H54 (cell line): Measurements from ENCODE around the gene STK32B.

Source experiments
- DNase-seq: peaks from one replicate; pipeline ENCODE4 v3.0.0; 2011; ENCODE audit warnings: low spot score, mixed read lengths; ENCODE audit not compliant: insufficient read length
- FAIRE-seq: peaks from 3 replicates; lab custom pipeline; 2011; peaks lifted over from hg19 to GRCh38; lab: Jason Lieb, UNC
- POLR2A ChIP-seq: IDR thresholded peaks from 2 replicates; pipeline ENCODE4 v1.6.1; 2011; ENCODE audit warnings: low read depth, mild to moderate bottlenecking, low read length

STK32B gene

GRCh38 chr4:5019796-5020195 lies 31.5 kb upstream of the STK32B start:
- no peak for TF ChIP-seq POLR2A
- no peak for DNase-seq
- no peak for FAIRE-seq

- DNase-seq = no peak
- FAIRE-seq = no peak
- no peak for TF ChIP-seq POLR2A
Measured at GRCh38 chr4:5020341-5020740, 30.9 kb upstream of the STK32B start.

- no peak for DNase-seq
- no peak for FAIRE-seq
- TF ChIP-seq POLR2A = no peak
Measured at GRCh38 chr4:5021546-5021945, 29.7 kb upstream of the STK32B start.

- no peak for TF ChIP-seq POLR2A
- FAIRE-seq = no peak
- DNase-seq = no peak
Measured at GRCh38 chr4:5024673-5025072, 26.6 kb upstream of the STK32B start.

GRCh38 chr4:5026371-5026770 lies 24.9 kb upstream of the STK32B start:
- FAIRE-seq = no peak

GRCh38 chr4:5027346-5027745 lies 23.9 kb upstream of the STK32B start:
- FAIRE-seq (no peak), DNase-seq (no peak)
- TF ChIP-seq POLR2A = no peak

More at GRCh38 chr4:5026371-5026770, 24.9 kb upstream of the STK32B start:
- no peak for TF ChIP-seq POLR2A
- no peak for DNase-seq

- no peak for TF ChIP-seq POLR2A
- DNase-seq = no peak
- FAIRE-seq = no peak
Measured at GRCh38 chr4:5028480-5028879, 22.8 kb upstream of the STK32B start.

- FAIRE-seq = no peak
- no peak for DNase-seq
- no peak for TF ChIP-seq POLR2A
Measured at GRCh38 chr4:5029447-5029846, 21.8 kb upstream of the STK32B start.

GRCh38 chr4:5030221-5030620 lies 21.1 kb upstream of the STK32B start:
- TF ChIP-seq POLR2A = no peak
- no peak for FAIRE-seq

GRCh38 chr4:5030927-5031326 lies 20.4 kb upstream of the STK32B start:
- FAIRE-seq = no peak
- TF ChIP-seq POLR2A = no peak

More at GRCh38 chr4:5030221-5030620, 21.1 kb upstream of the STK32B start:
- no peak for DNase-seq

GRCh38 chr4:5032813-5033212 lies 18.5 kb upstream of the STK32B start:
- FAIRE-seq = no peak
- no peak for DNase-seq
- TF ChIP-seq POLR2A = no peak

More at GRCh38 chr4:5030927-5031326, 20.4 kb upstream of the STK32B start:
- DNase-seq = no peak

- FAIRE-seq (no peak), DNase-seq (no peak)
- TF ChIP-seq POLR2A = no peak
Measured at GRCh38 chr4:5033281-5033841, 17.9 kb upstream of the STK32B start.

GRCh38 chr4:5034206-5034605 lies 17.1 kb upstream of the STK32B start:
- FAIRE-seq (no peak), DNase-seq (no peak)
- no peak for TF ChIP-seq POLR2A

GRCh38 chr4:5036239-5036638 lies 15.0 kb upstream of the STK32B start:
- no peak for FAIRE-seq
- DNase-seq = no peak
- TF ChIP-seq POLR2A = no peak

GRCh38 chr4:5037553-5038551 lies 13.4 kb upstream of the STK32B start:
- FAIRE-seq (no peak), DNase-seq (peak; percentile 34)
- TF ChIP-seq POLR2A = no peak
